ENCODE results near the gene CAMKMT.

GRCh38 chr2:44642123-44642857 is 280.5 kb downstream of the CAMKMT start:
- TF ChIP-seq CTCF (IDR thresholded peaks at IDR 0.05), result no peak
- TF ChIP-seq POLR2A (IDR thresholded peaks at IDR 0.05), result no peak
- no peak for TF ChIP-seq POLR2AphosphoS5 (IDR thresholded peaks at IDR 0.05)
- TF ChIP-seq EP300 (IDR thresholded peaks at IDR 0.05), result no peak
